Measurements from ENCODE around the gene NHERF2.

NHERF2 gene

GRCh38 chr16:2056681-2057407, 30.1 kb downstream of the NHERF2 start:
- H3K4me3 ChIP-seq (ENCODE audit: control insufficient read depth, low read depth, low read length), result no peak overlapping the region
- no peak for DNase-seq (ENCODE audit: low read depth)

GRCh38 chr16:2057438-2057837, 30.7 kb downstream of the NHERF2 start:
- no peak for DNase-seq (ENCODE audit: low read depth)
- no peak overlapping the region for H3K4me3 ChIP-seq (ENCODE audit: control insufficient read depth, low read depth, low read length)
- TF ChIP-seq CTCF (conservative IDR thresholded peaks at IDR 0.05; ENCODE audit: control insufficient read depth, insufficient read depth, low read depth, low read length), result no peak

More at GRCh38 chr16:2056681-2057407, 30.1 kb downstream of the NHERF2 start:
- peak; percentile 14 for TF ChIP-seq CTCF (conservative IDR thresholded peaks at IDR 0.05; ENCODE audit: control insufficient read depth, insufficient read depth, low read depth, low read length)

- no peak for TF ChIP-seq CTCF (conservative IDR thresholded peaks at IDR 0.05; ENCODE audit: control insufficient read depth, insufficient read depth, low read depth, low read length)
Measured at GRCh38 chr16:2058420-2058819, 31.7 kb downstream of the NHERF2 start.

GRCh38 chr16:2058872-2059271, 32.2 kb downstream of the NHERF2 start:
- TF ChIP-seq CTCF (conservative IDR thresholded peaks at IDR 0.05; ENCODE audit: control insufficient read depth, insufficient read depth, low read depth, low read length), result no peak
- H3K4me3 ChIP-seq (ENCODE audit: control insufficient read depth, low read depth, low read length), result no peak overlapping the region
- DNase-seq (ENCODE audit: low read depth), result no peak

More at GRCh38 chr16:2058420-2058819, 31.7 kb downstream of the NHERF2 start:
- no peak overlapping the region for H3K4me3 ChIP-seq (ENCODE audit: control insufficient read depth, low read depth, low read length)
- DNase-seq (ENCODE audit: low read depth), result no peak

- no peak for DNase-seq (ENCODE audit: low read depth)
- TF ChIP-seq CTCF (conservative IDR thresholded peaks at IDR 0.05; ENCODE audit: control insufficient read depth, insufficient read depth, low read depth, low read length), result no peak
- H3K4me3 ChIP-seq (ENCODE audit: control insufficient read depth, low read depth, low read length), result no peak overlapping the region
Measured at GRCh38 chr16:2060346-2060745, 33.6 kb downstream of the NHERF2 start.

GRCh38 chr16:2061023-2061422, 34.3 kb downstream of the NHERF2 start:
- no peak overlapping the region for H3K4me3 ChIP-seq (ENCODE audit: control insufficient read depth, low read depth, low read length)
- no peak for DNase-seq (ENCODE audit: low read depth)
- no peak for TF ChIP-seq CTCF (conservative IDR thresholded peaks at IDR 0.05; ENCODE audit: control insufficient read depth, insufficient read depth, low read depth, low read length)
